A673 (cell line): ENCODE data around the gene SOX13. TPM values are rescaled to one million over a fixed set of nuclear protein-coding genes. Genes with fewer than 3 reads are reported as not detected.

ENCODE experiments used
- BruUV-seq: library from RNA; stranded (reverse); fragments of 400-500 nt; replicated peaks from 2 replicates; lab custom pipeline; 2021; lab: Mats Ljungman, UMichigan
- CTCF ChIA-PET: fragments of 300-600 bp; sonication (Branson Sonifier 250); formaldehyde crosslinking; loops from one replicate; lab custom pipeline; 2022; ENCODE audit warnings: antibody characterized with exemption; lab: Charles Lee
- POLR2A ChIA-PET: fragments of 300-600 bp; sonication (Branson Sonifier 250); formaldehyde crosslinking; loops from one replicate; lab custom pipeline; 2022; ENCODE audit warnings: antibody characterized with exemption; ENCODE audit not compliant: low non-redundant PET; lab: Charles Lee
- DNase-seq: peaks from one replicate; pipeline ENCODE4 v3.0.0-alpha.2; 2015; ENCODE audit warnings: low spot score
- H3K27ac ChIP-seq: fragments of 200-600 bp; sonication (generic); 2 replicates; pipeline ENCODE4 v1.5.1; 2016; ENCODE audit warnings: mixed run types, low read depth, mild to moderate bottlenecking, mixed read lengths, antibody characterized with exemption, low read length; ENCODE audit not compliant: poor library complexity, severe bottlenecking
- H3K27me3 ChIP-seq: fragments of 200-600 bp; sonication (generic); replicated peaks from 2 replicates; pipeline ENCODE4 v1.6.1; 2017; ENCODE audit warnings: mixed run types, low read depth, mild to moderate bottlenecking, mixed read lengths, antibody characterized with exemption, low read length; ENCODE audit not compliant: insufficient read depth, poor library complexity
- H3K36me3 ChIP-seq: fragments of 200-600 bp; sonication (generic); 2 replicates; pipeline ENCODE4 v1.6.1; 2016; ENCODE audit warnings: mixed run types, mild to moderate bottlenecking, mixed read lengths, antibody characterized with exemption, low read length; ENCODE audit not compliant: insufficient read depth, poor library complexity, severe bottlenecking
- H3K4me1 ChIP-seq: fragments of 200-600 bp; sonication (generic); 2 replicates; pipeline ENCODE4 v1.6.1; 2017; ENCODE audit warnings: mixed run types, mild to moderate bottlenecking, mixed read lengths, antibody characterized with exemption, low read length; ENCODE audit not compliant: insufficient read depth, poor library complexity, severe bottlenecking
- H3K4me3 ChIP-seq: fragments of 200-600 bp; sonication (generic); 2 replicates; pipeline ENCODE4 v1.5.1; 2016; ENCODE audit warnings: low read depth, mixed run types, mild to moderate bottlenecking, mixed read lengths, low read length; ENCODE audit not compliant: poor library complexity, severe bottlenecking
- H3K9me3 ChIP-seq: fragments of 200-600 bp; sonication (generic); 2 replicates; pipeline ENCODE4 v1.6.1; 2016; ENCODE audit warnings: mixed run types, low read depth, mild to moderate bottlenecking, mixed read lengths, antibody characterized with exemption, low read length; ENCODE audit not compliant: poor library complexity, severe bottlenecking
- EZH2 ChIP-seq: fragments of 200-600 bp; sonication (generic); IDR thresholded peaks from 2 replicates; pipeline ENCODE4 v1.6.1; 2017; ENCODE audit warnings: borderline replicate concordance, low read depth, mild to moderate bottlenecking, mixed read lengths, antibody characterized with exemption, low read length; ENCODE audit not compliant: poor library complexity, severe bottlenecking
- intact Hi-C: fragments of 100-400 bp; cut with micrococcal nuclease; formaldehyde crosslinking; loops from one replicate; pipeline ENCODE4 v1.10.0; 2022; ENCODE audit not compliant: unreplicated experiment
- total RNA-seq: library from RNA; stranded (reverse); gene quantifications from 2 replicates; pipeline ENCODE4 v1.2.3, GENCODE V29; 2021
- TF ChIP-seq, protein P1 (sequence below): fragments of 300-800, 200-600 bp; sonication (generic); conservative IDR thresholded peaks from 2 replicates; pipeline ENCODE4 v1.5.1; 2017; ENCODE audit warnings: low read depth, mild to moderate bottlenecking, antibody characterized with exemption, low read length, moderate library complexity, mixed read lengths

Gene SOX13
- total RNA-seq, 1 experiment from 2014 or later = 9.4 TPM

DNA sequence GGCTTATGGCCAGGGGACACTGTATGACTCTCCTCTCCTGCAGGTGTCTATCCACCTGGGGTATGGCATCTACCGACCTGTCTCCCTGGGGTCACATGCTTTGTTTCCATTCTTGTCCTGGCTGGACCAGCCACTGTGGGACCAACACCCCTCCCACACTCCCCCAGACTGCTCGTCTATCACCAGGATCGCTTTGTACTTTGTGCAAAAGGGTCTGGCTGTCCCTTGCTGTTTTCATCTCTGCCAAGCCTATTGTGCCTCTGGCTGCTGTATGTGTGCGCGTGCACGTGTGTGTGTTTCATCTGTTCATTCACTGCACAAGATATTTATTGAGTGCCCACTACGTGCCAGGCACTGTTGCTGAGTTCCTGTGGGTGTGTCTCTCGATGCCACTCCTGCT is 53.5 kb downstream of the SOX13 start:
- no peak for TF ChIP-seq EZH2
- TF ChIP-seq, protein P1, sequence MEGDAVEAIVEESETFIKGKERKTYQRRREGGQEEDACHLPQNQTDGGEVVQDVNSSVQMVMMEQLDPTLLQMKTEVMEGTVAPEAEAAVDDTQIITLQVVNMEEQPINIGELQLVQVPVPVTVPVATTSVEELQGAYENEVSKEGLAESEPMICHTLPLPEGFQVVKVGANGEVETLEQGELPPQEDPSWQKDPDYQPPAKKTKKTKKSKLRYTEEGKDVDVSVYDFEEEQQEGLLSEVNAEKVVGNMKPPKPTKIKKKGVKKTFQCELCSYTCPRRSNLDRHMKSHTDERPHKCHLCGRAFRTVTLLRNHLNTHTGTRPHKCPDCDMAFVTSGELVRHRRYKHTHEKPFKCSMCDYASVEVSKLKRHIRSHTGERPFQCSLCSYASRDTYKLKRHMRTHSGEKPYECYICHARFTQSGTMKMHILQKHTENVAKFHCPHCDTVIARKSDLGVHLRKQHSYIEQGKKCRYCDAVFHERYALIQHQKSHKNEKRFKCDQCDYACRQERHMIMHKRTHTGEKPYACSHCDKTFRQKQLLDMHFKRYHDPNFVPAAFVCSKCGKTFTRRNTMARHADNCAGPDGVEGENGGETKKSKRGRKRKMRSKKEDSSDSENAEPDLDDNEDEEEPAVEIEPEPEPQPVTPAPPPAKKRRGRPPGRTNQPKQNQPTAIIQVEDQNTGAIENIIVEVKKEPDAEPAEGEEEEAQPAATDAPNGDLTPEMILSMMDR = no peak
- CTCF ChIA-PET = no interaction called here

DNA sequence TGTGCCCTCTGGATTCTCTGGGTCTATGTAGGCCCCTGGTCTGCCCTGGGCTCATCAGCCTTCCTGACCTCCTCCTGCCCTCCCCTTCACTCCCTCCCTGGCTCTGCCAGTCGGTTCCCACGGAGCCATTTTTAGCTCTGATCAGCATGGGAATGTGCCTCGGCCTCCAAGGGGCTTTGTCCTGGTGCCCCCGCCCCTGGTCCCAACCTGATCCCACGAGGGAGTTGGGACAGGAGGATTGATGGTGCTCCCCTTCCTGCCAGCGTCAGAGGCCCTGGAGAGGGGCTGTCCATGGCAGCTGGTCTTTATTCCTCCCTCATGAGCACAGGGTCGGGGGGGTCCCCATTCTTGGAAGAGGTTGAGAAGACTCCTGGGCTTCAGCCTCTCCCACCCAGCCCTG is 54.0 kb downstream of the SOX13 start:
- Histone ChIP-seq H3K36me3 (no peaks in the 10 kb centered on the region), H3K27me3 (no peaks in the 10 kb centered on the region), H3K27ac (no peak overlapping the region), H3K4me1 (peaks cover 36% of the 10 kb centered on the region), H3K4me3 (no peak overlapping the region), H3K9me3 (no peaks in the 10 kb centered on the region)
- BruUV-seq = no TSS peak
- ChIA-PET CTCF (interaction anchor here (3.2 kb wide), 1 partner anchor 255 kb away, joined by 74 read pairs; no protein-coding TSS in a partner anchor), POLR2A (interaction anchor here (0.6 kb wide), 1 partner anchor 206 kb away, joined by 3 read pairs; no protein-coding TSS in a partner anchor)
- no peak for DNase-seq
- intact Hi-C loops = loop anchor here (1.0 to 10.0 kb wide), 2 partner anchors 266 to 402 kb away; partner anchors contain the start of gene SNRPE
- TF ChIP-seq EZH2 = no peak
- TF ChIP-seq, protein P1 = no peak

More for the DNA sequence above, 53.5 kb downstream of the SOX13 start:
- Histone ChIP-seq H3K36me3 (no peaks in the 10 kb centered on the region), H3K27me3 (no peaks in the 10 kb centered on the region), H3K9me3 (no peaks in the 10 kb centered on the region), H3K27ac (no peak overlapping the region), H3K4me1 (peaks cover 36% of the 10 kb centered on the region), H3K4me3 (no peak overlapping the region)
- POLR2A ChIA-PET = no interaction called here
- BruUV-seq = no TSS peak
- intact Hi-C loops = loop anchor here (10.0 kb wide), 1 partner anchor 402 kb away; no protein-coding TSS in a partner anchor
- no peak for DNase-seq

GRCh38 chr1:204127597-204128242 is 54.8 kb downstream of the SOX13 start:
- H3K27me3 ChIP-seq = no peaks in the 10 kb centered on the region
- CTCF ChIA-PET = interaction anchor here (1.0 to 3.2 kb wide), 4 partner anchors 23 to 267 kb away, joined by 3 to 74 read pairs (median 11); partner anchors contain the start of gene SNRPE
- intact Hi-C loops = loop anchor here (1.0 to 10.0 kb wide), 2 partner anchors 266 to 403 kb away; partner anchors contain the start of gene SNRPE
- peak; percentile 91 for DNase-seq
- BruUV-seq = no TSS peak
- TF ChIP-seq, protein P1 = peak; percentile 96
- TF ChIP-seq EZH2 = no peak
- H3K4me1 ChIP-seq = peaks cover 36% of the 10 kb centered on the region
- no peaks in the 10 kb centered on the region for H3K9me3 ChIP-seq
- no peak overlapping the region for H3K4me3 ChIP-seq
- no peaks in the 10 kb centered on the region for H3K36me3 ChIP-seq
- POLR2A ChIA-PET = interaction anchor here (0.6 kb wide), 1 partner anchor 206 kb away, joined by 3 read pairs; no protein-coding TSS in a partner anchor
- H3K27ac ChIP-seq = no peak overlapping the region
